SU-DHL-6 (cell line): Measurements from ENCODE around the gene SMPD3.

Experiments
- EZH2phosphoT487 ChIP-seq: fragments of 200-600 bp; sonication (generic), shearing (Covaris generic); conservative IDR thresholded peaks from 2 replicates; pipeline ENCODE4 v1.6.1; 2018; ENCODE audit warnings: mild to moderate bottlenecking, antibody characterized with exemption, low read length, moderate library complexity, mixed read lengths
- TF ChIP-seq, protein P1 (sequence below): fragments of 200-600 bp; sonication (generic); IDR thresholded peaks from one replicate; pipeline ENCODE4 v1.5.1; 2017; ENCODE audit warnings: antibody characterized with exemption, mild to moderate bottlenecking, low read length, moderate library complexity; ENCODE audit not compliant: insufficient read depth, poor library complexity, severe bottlenecking

DNA sequence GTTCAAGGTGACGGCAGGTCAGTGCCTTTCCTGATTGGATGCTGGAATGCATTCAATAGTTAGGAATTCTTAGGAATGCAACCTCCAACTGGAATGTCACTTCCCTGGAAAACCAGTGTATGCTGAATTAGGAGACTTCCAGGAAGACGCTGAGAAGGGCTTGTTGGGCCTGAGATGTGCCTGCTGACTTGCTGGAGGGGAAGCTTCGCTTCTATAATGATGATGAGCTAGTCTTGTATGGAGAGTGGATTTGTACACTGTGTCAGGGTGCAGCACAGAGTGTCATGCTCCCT, 45.6 kb downstream of the SMPD3 start:
- TF ChIP-seq, protein P1, sequence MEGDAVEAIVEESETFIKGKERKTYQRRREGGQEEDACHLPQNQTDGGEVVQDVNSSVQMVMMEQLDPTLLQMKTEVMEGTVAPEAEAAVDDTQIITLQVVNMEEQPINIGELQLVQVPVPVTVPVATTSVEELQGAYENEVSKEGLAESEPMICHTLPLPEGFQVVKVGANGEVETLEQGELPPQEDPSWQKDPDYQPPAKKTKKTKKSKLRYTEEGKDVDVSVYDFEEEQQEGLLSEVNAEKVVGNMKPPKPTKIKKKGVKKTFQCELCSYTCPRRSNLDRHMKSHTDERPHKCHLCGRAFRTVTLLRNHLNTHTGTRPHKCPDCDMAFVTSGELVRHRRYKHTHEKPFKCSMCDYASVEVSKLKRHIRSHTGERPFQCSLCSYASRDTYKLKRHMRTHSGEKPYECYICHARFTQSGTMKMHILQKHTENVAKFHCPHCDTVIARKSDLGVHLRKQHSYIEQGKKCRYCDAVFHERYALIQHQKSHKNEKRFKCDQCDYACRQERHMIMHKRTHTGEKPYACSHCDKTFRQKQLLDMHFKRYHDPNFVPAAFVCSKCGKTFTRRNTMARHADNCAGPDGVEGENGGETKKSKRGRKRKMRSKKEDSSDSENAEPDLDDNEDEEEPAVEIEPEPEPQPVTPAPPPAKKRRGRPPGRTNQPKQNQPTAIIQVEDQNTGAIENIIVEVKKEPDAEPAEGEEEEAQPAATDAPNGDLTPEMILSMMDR = no peak
- no peak for TF ChIP-seq EZH2phosphoT487
